ENCODE data around the gene IL16.
"Not testable (repeated sequence)": the region's sequence is repeated elsewhere in the genome, so short reads cannot be mapped to it uniquely, and the experiment has no call there.

IL16 gene

GRCh38 chr15:81321667-81322066 is 125.0 kb downstream of the IL16 start:
- no peak for DNase-seq

DNA sequence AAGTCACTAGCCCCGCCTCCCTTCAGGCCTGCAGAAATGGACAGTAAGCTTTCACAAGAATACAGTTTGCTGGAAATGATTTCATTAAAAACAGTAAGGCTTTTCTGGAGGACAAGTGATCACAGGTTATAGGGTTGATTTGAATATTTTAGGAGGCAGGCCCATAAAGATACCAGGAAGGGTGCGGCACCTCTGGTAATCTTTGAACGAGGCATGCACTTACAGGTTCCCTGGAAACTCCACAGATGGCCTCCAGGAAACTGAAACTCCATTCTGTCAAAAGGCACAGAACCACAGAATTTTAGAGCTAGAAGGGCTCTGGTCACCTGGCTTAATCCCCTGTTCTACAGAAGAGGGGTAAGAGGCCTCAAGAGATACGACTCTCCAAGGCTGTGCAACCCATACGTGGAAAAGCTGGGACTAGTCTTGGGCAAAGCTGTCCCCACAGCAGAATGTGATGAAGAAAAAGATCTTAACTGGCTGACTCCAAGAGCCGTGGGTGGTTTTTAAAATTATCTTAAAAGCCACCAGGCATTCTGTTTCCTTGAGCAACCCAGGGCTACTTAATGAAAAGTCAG is 126.1 kb downstream of the IL16 start:
- no peak for DNase-seq

- DNase-seq: no peak
These were observed 126.9 kb downstream of the IL16 start for GRCh38 chr15:81323559-81323943.

GRCh38 chr15:81323944-81324881 is 127.5 kb downstream of the IL16 start, which contains the start of gene STARD5:
TSS of gene STARD5 (minus strand) at chr15:81324141. CDS start at chr15:81324099, 42 bp downstream.
- DNase-seq: peak; percentile 97

DNA sequence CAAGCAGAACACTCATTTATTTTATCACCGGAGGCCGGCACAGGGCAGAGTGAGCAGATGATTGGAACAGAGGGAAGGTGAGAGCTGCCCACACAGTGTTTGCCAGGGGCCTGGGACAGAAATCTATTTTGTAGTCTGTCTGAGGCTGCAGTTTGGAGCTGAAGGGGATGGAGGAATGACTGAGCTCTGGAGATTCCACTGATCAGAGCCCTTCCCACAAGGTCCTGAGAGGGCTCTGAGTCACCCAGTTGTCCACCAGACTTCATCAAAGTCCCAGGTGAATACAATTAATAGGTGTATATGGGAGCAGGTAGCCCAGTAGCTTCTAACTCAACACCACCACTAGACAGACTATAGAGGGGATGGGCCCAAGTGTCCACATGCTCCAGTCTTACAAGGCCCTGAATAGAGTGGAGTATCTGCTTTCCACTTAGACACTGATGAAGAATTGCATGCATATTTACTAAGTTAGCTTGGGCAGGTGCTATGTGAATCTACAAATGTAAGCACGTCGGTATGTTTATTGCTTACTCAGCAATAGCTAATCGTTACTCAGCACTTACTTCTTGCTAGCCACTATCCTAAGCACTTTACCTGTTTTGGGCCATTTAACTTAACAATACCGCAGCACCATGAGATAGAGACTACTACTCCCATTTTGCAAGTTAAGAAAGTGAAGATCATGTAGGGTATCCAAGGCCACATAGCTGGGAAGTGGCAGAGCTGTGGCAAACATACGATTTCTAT is 130.0 kb downstream of the IL16 start:
- no peak for DNase-seq

- DNase-seq: no peak
These were observed 130.8 kb downstream of the IL16 start for GRCh38 chr15:81327516-81327915.

GRCh38 chr15:81329446-81329845 is 132.8 kb downstream of the IL16 start:
- no peak for DNase-seq

GRCh38 chr15:81330366-81331090 is 133.8 kb downstream of the IL16 start:
- no peak for DNase-seq

DNA sequence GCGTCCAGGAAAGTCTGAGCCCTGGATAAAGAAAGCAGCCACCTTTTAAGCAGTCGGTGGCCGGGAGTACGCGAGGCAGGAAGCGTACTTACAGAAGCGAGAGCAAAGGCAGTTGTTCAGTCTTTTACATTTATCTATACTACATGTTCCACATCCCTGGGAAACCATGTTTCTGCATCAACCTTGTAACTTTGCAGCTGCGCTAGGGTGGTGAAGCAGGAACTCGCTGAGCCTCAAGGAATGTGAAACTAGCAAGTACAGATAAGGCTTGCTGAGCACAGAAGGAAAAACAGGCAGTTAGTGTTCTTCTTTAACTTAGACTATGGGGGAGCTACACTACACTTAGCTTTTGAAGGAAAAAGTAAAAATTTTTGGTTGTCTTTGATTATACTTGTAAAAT is 134.5 kb downstream of the IL16 start:
- DNase-seq: not testable (repeated sequence)

- DNase-seq: no peak
These were observed 134.9 kb downstream of the IL16 start for GRCh38 chr15:81331600-81331999.

DNA sequence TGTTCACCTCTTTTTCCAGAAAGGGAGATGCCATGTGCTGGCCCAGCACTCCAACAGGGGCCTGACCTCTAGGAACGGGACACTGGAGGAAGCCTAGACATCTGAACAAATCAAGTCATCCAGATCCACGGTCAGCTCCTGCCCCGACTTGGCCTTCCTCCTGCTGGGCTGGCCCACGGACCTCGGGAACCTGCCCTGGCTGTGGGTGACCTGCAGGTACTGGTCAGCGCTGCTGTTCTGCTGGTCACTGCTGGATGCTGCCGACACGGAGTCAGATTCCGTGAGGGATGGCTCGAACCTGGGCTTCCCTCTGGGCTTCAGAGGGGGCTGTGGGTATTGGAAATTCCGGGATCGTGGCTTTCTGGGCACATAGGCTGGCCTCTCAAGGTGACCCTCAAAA is 135.6 kb downstream of the IL16 start:
- no peak for DNase-seq

DNA sequence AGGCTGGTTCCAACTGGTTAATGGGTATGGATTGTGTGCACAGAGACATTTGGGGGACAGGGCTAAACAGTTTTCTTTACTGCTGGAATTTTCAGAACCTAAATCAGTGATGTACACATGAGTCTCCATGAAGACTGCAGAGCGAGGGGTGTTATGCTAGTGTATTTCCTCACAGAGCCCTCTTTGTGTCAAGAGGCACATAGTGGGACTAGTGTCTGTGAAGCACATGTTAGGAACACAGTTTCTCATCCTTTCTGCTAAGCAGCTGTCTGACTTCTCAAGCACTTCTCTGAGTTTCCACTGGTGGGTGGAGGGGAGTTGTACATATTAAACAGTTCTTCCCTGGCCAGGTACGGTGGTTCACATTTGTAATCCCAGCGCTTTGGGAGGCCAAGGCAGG is 136.7 kb downstream of the IL16 start:
- DNase-seq: no peak

DNA sequence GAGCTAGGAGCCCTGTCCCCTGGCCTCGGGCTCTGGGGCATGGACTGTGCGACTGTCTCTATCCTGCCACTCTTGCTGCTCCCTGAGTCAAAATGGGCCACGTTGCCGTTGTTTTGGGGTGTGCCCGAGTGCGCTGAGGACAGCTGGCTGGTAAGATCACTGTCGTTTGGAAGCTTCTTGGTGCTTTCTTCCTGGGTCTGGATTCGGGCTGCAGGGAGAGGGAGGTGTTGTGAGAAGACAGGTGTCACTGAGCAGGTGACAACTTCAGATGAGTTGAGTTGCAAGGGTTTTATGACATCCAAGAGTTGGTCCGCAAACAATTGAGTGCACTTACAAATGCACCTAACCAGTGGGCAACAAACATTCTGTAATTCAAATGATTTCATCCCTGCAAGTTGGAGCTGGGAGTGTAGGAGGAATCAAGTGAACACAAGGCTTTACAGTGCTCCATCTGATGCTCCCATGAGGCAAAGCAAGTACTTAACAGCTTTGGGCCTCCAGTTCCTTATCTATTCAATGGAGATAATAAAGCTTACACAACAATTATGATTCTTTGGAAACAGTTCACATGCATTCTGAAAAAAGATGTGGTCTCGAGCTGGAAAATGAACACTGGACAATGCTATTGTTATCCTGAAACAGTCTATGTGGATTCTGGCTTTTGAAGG is 138.2 kb downstream of the IL16 start:
- DNase-seq: no peak

DNA sequence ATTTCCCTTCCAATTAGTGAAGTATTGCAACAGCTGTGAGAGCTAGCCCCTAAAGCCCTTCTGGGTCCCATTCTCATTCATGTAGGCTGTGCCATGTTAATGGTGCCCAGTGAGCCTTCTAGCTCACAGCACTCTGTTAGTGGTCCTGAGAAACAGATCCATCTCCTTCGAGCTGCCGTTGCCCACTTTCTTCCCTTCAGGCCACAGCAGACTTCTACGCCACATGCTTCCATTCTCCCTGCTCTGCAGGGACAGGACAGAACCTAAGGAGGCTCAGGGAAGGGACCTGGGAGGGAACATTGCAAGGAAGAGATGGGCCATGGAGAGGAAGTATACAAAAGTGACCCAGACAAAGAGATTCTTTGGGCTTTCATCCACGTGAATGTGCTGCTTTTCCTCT is 139.0 kb downstream of the IL16 start:
- DNase-seq: no peak

DNA sequence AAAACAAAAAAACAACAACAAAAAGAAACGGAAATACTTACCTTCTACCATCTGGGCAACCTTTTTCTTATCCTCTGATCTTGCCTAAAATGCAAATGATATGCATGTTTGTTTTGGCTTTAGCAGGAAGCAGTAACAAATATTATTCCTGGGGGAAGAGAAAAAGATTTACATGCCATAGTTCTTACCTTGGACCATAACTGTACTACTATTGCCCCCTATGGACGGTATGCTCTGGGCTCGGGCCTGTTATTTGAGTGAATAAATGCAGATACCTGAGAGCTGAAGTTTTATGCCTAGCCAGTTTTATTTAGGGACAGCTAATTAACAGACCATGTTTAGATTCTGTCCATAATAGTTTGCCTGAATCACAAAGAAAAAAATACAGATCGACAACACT is 139.9 kb downstream of the IL16 start:
- no peak for DNase-seq

DNA sequence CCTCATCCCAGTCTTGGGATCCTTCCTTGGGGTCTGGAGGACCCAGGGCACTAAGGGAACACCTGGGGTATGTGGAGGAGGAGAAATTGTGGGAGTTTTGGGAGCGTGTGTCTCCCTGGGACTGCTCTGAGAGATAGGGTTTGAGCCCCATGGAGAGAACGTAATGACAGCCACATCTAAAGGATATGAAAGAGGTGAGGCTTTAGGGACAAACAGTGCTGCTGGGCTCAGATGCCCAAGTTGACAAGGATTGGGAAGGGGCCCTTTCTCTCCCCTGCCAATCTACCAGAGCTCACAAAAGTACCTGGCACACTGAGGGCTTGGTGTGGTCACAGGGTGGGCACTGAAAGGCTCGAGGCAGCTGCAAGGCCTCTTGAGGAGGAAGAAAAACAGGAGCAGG is 140.6 kb downstream of the IL16 start:
- no peak for DNase-seq

DNA sequence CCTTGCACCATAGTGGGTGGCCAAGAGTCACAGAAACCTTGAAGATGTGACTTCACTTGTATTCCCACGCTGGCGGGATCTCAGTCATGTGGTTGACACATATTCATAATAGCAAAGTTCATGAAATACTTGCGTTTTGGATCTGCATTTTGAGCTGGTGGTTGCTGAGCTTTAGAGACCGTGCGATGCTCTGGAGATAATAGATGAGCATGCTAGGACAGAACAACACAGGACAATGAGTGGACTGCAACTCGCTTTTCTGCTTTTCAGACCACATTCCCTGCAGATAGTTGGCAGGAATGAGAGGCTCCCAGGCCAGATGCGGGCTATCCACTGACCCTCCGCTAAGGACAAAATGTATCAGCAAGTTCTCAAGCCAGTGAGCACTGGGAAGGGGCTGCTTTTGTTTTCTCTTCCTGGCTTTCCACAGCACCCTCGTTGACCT is 141.1 kb downstream of the IL16 start:
- DNase-seq: no peak

- no peak for DNase-seq
These were observed 141.7 kb downstream of the IL16 start for GRCh38 chr15:81338170-81339007.

DNA sequence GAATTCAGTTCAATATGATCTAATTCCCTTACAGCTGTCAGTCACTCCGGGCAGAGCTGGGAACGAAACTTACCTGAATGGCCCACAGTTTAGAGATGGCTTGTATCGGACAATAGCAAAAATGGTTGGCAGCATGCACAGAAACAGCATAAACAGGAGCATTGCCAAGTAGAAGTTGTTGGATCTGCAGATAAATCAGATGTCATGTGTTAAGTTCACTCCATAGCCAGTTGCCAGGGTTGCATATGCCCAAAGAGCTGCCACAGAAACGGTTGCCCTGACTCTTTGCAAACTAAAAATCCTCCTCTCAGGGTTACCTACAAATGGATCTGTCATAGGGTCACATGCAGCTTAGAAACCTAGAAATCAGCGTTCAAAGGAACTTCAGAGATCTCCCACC is 142.6 kb downstream of the IL16 start:
- DNase-seq: no peak

- DNase-seq: no peak
These were observed 143.2 kb downstream of the IL16 start for GRCh38 chr15:81339851-81340250.

DNA sequence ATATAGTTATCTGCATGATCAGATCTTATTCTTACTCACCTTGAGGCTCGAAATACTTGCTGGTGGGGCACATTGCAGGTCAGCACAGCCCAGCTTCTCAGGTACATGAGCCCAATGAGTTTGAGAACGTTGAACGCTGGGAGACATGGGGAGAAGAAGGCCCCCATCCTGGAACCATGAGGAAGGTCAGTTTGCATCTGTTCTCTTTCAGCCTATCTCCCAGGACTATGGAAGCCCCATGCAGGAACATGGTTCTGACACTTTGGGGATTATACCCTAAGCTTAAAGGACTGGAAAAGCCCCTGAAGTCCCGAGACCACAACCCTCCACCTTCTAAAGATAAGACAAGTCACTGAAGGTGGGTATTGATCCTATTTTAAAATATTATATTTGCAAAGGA is 144.7 kb downstream of the IL16 start:
- DNase-seq: no peak

Measured in retina (tissue), 1 donor.